ENCODE results near the gene FAM3C.

DNA sequence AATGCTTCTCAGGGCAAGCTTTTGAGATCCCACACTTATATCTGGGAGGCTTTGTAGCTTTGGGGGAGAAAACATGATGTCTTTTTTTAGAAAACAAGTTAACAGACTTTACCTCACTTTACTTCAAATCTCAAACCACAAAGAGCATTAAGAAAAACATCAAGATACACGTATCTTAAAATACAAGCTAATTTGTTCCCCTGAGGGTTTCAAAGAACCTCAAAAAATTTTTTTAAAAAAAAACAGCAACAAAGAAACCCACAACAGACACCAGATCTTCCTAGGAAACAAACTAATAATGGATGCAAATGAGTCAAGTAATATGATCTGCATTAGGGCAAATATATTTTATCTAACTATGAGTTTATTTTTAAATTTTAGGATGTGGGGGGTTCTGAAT lies 24.7 kb downstream of the FAM3C start:
- TF ChIP-seq, protein P1, sequence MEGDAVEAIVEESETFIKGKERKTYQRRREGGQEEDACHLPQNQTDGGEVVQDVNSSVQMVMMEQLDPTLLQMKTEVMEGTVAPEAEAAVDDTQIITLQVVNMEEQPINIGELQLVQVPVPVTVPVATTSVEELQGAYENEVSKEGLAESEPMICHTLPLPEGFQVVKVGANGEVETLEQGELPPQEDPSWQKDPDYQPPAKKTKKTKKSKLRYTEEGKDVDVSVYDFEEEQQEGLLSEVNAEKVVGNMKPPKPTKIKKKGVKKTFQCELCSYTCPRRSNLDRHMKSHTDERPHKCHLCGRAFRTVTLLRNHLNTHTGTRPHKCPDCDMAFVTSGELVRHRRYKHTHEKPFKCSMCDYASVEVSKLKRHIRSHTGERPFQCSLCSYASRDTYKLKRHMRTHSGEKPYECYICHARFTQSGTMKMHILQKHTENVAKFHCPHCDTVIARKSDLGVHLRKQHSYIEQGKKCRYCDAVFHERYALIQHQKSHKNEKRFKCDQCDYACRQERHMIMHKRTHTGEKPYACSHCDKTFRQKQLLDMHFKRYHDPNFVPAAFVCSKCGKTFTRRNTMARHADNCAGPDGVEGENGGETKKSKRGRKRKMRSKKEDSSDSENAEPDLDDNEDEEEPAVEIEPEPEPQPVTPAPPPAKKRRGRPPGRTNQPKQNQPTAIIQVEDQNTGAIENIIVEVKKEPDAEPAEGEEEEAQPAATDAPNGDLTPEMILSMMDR (IDR thresholded peaks at IDR 0.05; ENCODE audit: low read length) = no peak
- TF ChIP-seq EZH2 (IDR thresholded peaks at IDR 0.05; ENCODE audit: borderline replicate concordance, low read length) = no peak

Data from OCI-LY1 (cell line).